ENCODE data around the gene CNRIP1. TPM values are rescaled to one million over a fixed set of nuclear protein-coding genes. Genes with fewer than 3 reads are reported as not detected.
A peak's percentile ranks its signal among the peaks of the same experiment; 100 is the strongest.

Gene CNRIP1
- polyA plus RNA-seq, 1 donor (not counting 4 experiments of a cell fraction or from before 2014, with no cell fraction given) = 0.04 TPM

- H3K9me1 ChIP-seq (ENCODE audit: control insufficient read depth, extremely low read depth, insufficient read depth, low read length) = no peaks in the 10 kb centered on the region
- H3K27me3 ChIP-seq (ENCODE audit: control insufficient read depth, extremely low read depth, insufficient read depth, low read length) = no peaks in the 10 kb centered on the region
- H4K20me1 ChIP-seq (ENCODE audit: control insufficient read depth, extremely low read depth, insufficient read depth, low read length) = peaks cover 19% of the 10 kb centered on the region
- H3K4me2 ChIP-seq (ENCODE audit: control insufficient read depth, extremely low read depth, insufficient read depth, low read depth, low read length) = peak within 1 kb of the TSS; percentile 100
- peaks cover 47% of the 10 kb centered on the region for H3K79me2 ChIP-seq (ENCODE audit: control insufficient read depth, insufficient read depth, low read length)
- peak within 1 kb of the TSS; percentile 92 for H2AFZ ChIP-seq (ENCODE audit: control insufficient read depth, low read length)
- dilution Hi-C loops (cut with MboI; ENCODE audit: extremely low pct_ligation_motif_present, low sequenced_read_pairs) = no loop called here
- H3K9me3 ChIP-seq (ENCODE audit: control insufficient read depth, low read depth, low read length) = no peaks in the 10 kb centered on the region
- H3K9ac ChIP-seq (ENCODE audit: control insufficient read depth, extremely low read depth, insufficient read depth, low read length) = peak within 1 kb of the TSS; percentile 98
- H3K4me3 ChIP-seq (ENCODE audit: control insufficient read depth in 2 of 3, extremely low read depth in 1 of 3, insufficient read depth in 2 of 3, low read depth in 1 of 3, low read length in 3 of 3) = peak within 1 kb of the TSS; percentile 73 to 99 (median 97)
- H3K4me1 ChIP-seq (ENCODE audit: control insufficient read depth, extremely low read depth, insufficient read depth, low read length) = peaks cover 31% of the 10 kb centered on the region
- H3K27ac ChIP-seq (ENCODE audit: control insufficient read depth, insufficient read depth, low read length) = peak within 1 kb of the TSS; percentile 97
- FAIRE-seq (no peak), DNase-seq (ENCODE audit: low read depth, low spot score) (peak; percentile 49)
- TF ChIP-seq EZH2 (IDR thresholded peaks at IDR 0.05; ENCODE audit: low read length) (no peak), CTCF (optimal IDR thresholded peaks at IDR 0.05 in 1 of 3, IDR thresholded peaks at IDR 0.05 in 1 of 3, conservative IDR thresholded peaks at IDR 0.05 in 1 of 3; ENCODE audit: extremely low read depth in 1 of 3, insufficient read depth in 2 of 3, low read length in 3 of 3) (no peak)
- H3K36me3 ChIP-seq (ENCODE audit: control insufficient read depth in 2 of 2, extremely low read depth in 1 of 2, insufficient read depth in 2 of 2, low read length in 2 of 2) = peaks cover 0 to 5% of the 10 kb centered on the region in 2 experiments
Observed at GRCh38 chr2:68252400-68253218, 67.1 kb downstream of the CNRIP1 start, which contains the start of gene PPP3R1. Gene PPP3R1 (minus strand): TSS chr2:68252532. CDS start chr2:68252127, 405 bp downstream.

DNA sequence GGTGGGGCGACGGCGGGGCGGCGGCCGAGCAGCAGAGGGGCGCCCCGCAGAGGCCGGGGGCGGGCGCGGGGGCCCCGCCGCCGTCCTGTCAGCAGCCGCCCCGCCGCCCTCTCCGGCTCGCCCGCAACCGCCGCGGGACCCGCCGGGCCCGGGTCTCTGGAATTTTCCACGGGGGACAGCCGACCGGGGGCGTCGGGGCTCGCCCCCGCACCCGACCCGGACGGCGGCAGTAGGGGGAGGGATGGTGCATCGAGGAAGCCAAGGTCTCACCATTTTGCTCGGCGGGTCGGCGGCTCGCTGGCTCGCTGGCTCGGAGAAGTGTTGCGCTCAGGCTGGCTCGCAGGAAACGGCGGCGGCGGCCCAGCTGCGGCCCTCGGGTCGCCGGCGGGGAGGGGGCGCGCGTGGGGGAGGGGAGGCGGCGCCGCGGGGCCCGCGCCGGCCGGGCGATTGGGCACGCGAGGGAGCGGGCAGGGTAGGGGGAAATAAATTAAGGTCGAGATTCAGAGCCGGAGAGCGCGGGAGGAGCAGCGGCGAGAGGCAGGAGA lies 67.8 kb downstream of the CNRIP1 start:
- TF ChIP-seq CTCF (optimal IDR thresholded peaks at IDR 0.05 in 1 of 3, IDR thresholded peaks at IDR 0.05 in 1 of 3, conservative IDR thresholded peaks at IDR 0.05 in 1 of 3; ENCODE audit: extremely low read depth in 1 of 3, insufficient read depth in 2 of 3, low read length in 3 of 3) (no peak), EZH2 (IDR thresholded peaks at IDR 0.05; ENCODE audit: low read length) (no peak)
- H3K79me2 ChIP-seq (ENCODE audit: control insufficient read depth, insufficient read depth, low read length) = peaks cover 54% of the 10 kb centered on the region

More for the DNA sequence above, 67.8 kb downstream of the CNRIP1 start:
- Histone ChIP-seq H4K20me1 (ENCODE audit: control insufficient read depth, extremely low read depth, insufficient read depth, low read length) (peaks cover 21% of the 10 kb centered on the region), H3K27ac (ENCODE audit: control insufficient read depth, insufficient read depth, low read length) (peak overlapping the region; percentile 86), H3K4me2 (ENCODE audit: control insufficient read depth, extremely low read depth, insufficient read depth, low read depth, low read length) (no peak overlapping the region), H3K4me1 (ENCODE audit: control insufficient read depth, extremely low read depth, insufficient read depth, low read length) (peaks cover 31% of the 10 kb centered on the region), H3K36me3 (ENCODE audit: control insufficient read depth in 2 of 2, extremely low read depth in 1 of 2, insufficient read depth in 2 of 2, low read length in 2 of 2) (peaks cover 0 to 5% of the 10 kb centered on the region in 2 experiments), H3K9me3 (ENCODE audit: control insufficient read depth, low read depth, low read length) (no peaks in the 10 kb centered on the region), H3K27me3 (ENCODE audit: control insufficient read depth, extremely low read depth, insufficient read depth, low read length) (no peaks in the 10 kb centered on the region), H3K9me1 (ENCODE audit: control insufficient read depth, extremely low read depth, insufficient read depth, low read length) (peaks cover 2% of the 10 kb centered on the region), H3K9ac (ENCODE audit: control insufficient read depth, extremely low read depth, insufficient read depth, low read length) (peak overlapping the region; percentile 86), H3K4me3 (ENCODE audit: control insufficient read depth in 2 of 3, extremely low read depth in 1 of 3, insufficient read depth in 2 of 3, low read depth in 1 of 3, low read length in 3 of 3) (peak overlapping the region; percentile 62 to 97 (median 73)), H2AFZ (ENCODE audit: control insufficient read depth, low read length) (peak overlapping the region; percentile 65)
- DNase-seq (ENCODE audit: low read depth, low spot score) (no peak), FAIRE-seq (no peak)
- dilution Hi-C loops (cut with MboI; ENCODE audit: extremely low pct_ligation_motif_present, low sequenced_read_pairs) = no loop called here
